HCT116 (cell line): ENCODE data around the gene TRIM9. TPM values are rescaled to one million over a fixed set of nuclear protein-coding genes. Genes with fewer than 3 reads are reported as not detected.

Experiments
- ATAC-seq: fragments of 200-7000 bp; cut with Tn5 transposase; 2 replicates; pipeline ENCODE4 v1.9.1; 2020; ENCODE audit warnings: mild to moderate bottlenecking, moderate library complexity
- BruUV-seq: library from RNA; stranded (reverse); fragments of 400-500 nt; replicated peaks from 2 replicates; lab custom pipeline; 2021; lab: Mats Ljungman, UMichigan
- CTCF ChIA-PET: fragments of 300-600 bp; sonication (Branson Sonifier 250); formaldehyde crosslinking; loops from one replicate; lab custom pipeline; 2021; ENCODE audit warnings: antibody characterized with exemption; lab: Charles Lee
- POLR2A ChIA-PET: fragments of 300-600, 350-600 bp; sonication (Branson Sonifier 250); formaldehyde crosslinking; loops from one replicate; lab custom pipeline; 2021; ENCODE audit warnings: antibody characterized with exemption; lab: Charles Lee
- RAD21 ChIA-PET, 2 experiments: fragments of 300-600 bp; sonication (Branson Sonifier 250); formaldehyde crosslinking; loops; one replicate each; lab custom pipeline; 2023; ENCODE audit warnings: low total read pairs in 2 of 2; ENCODE audit not compliant: uncharacterized antibody in 2 of 2, unreplicated experiment in 2 of 2, low non-redundant PET in 1 of 2; lab: Charles Lee
- DNase-seq: peaks from one replicate; pipeline ENCODE4 v3.0.0-alpha.2; 2010; ENCODE audit warnings: low read depth, low spot score
- H2AFZ ChIP-seq: fragments of 200-600 bp; shearing (Covaris generic), sonication (generic); 2 replicates; pipeline ENCODE4 v1.6.1; 2017; ENCODE audit warnings: low read depth, mixed run types, mixed read lengths, antibody characterized with exemption, low read length; ENCODE audit not compliant: poor library complexity, severe bottlenecking
- H3K27ac ChIP-seq: 2 replicates; pipeline ENCODE4 v1.5.1; 2012; ENCODE audit warnings: low read depth, low read length
- H3K27me3 ChIP-seq: fragments of 200-600 bp; sonication (generic); 2 replicates; pipeline ENCODE4 v1.6.1; 2016; ENCODE audit warnings: mixed run types, low read length, mixed read lengths; ENCODE audit not compliant: insufficient read depth
- H3K36me3 ChIP-seq, 2 experiments: fragments of 200-500 bp in 1 of 2; fragments of 200-600 bp in 1 of 2; sonication (Bioruptor generic) in 1 of 2; sonication (generic) in 1 of 2; 2 replicates each; pipeline versions ENCODE4 v1.5.1 to v1.6.1; 2014 to 2016; ENCODE audit warnings: low read length in 2 of 2, inconsistent platforms in 1 of 2, mixed read lengths in 1 of 2, mixed run types in 1 of 2; ENCODE audit not compliant: insufficient read depth in 2 of 2, control insufficient read depth in 1 of 2
- H3K4me1 ChIP-seq, 2 experiments: fragments of 200-600 bp in 1 of 2; sonication (generic) in 1 of 2; 2 replicates each; pipeline versions ENCODE4 v1.5.1 to v1.6.1; 2012 to 2017; ENCODE audit warnings: low read length in 2 of 2, inconsistent platforms in 1 of 2, mild to moderate bottlenecking in 1 of 2, mixed read lengths in 1 of 2, mixed run types in 1 of 2, moderate library complexity in 1 of 2; ENCODE audit not compliant: insufficient read depth in 2 of 2, control insufficient read depth in 1 of 2
- H3K4me2 ChIP-seq: fragments of 200-600 bp; sonication (generic); 2 replicates; pipeline ENCODE4 v1.6.1; 2017; ENCODE audit warnings: mixed run types, low read length, mixed read lengths
- H3K4me3 ChIP-seq, 2 experiments: fragments of 200-600 bp in 1 of 2; sonication (generic) in 1 of 2; replicated peaks in 1 of 2; 2 replicates each; pipeline ENCODE4 v1.5.1; 2011 to 2016; ENCODE audit warnings: low read length in 2 of 2, control low read depth in 1 of 2, low read depth in 1 of 2, mild to moderate bottlenecking in 1 of 2, mixed read lengths in 1 of 2, mixed run types in 1 of 2
- H3K79me2 ChIP-seq: fragments of 200-600 bp; sonication (generic); 2 replicates; pipeline ENCODE4 v1.6.1; 2017; ENCODE audit warnings: mild to moderate bottlenecking, mixed run types, low read length, moderate library complexity, mixed read lengths; ENCODE audit not compliant: insufficient read depth
- H3K9ac ChIP-seq: fragments of 200-600 bp; sonication (generic); 2 replicates; pipeline ENCODE4 v1.6.1; 2016; ENCODE audit warnings: low read length, mixed read lengths
- H3K9me2 ChIP-seq: fragments of 200-600 bp; sonication (generic), shearing (Covaris generic); 2 replicates; pipeline ENCODE4 v1.6.1; 2017; ENCODE audit warnings: mixed run types, mild to moderate bottlenecking, moderate library complexity; ENCODE audit not compliant: insufficient read depth
- H3K9me3 ChIP-seq, 2 experiments: fragments of 200-500 bp in 1 of 2; fragments of 200-600 bp in 1 of 2; sonication (Bioruptor generic) in 1 of 2; sonication (generic) in 1 of 2; 2 replicates each; pipeline ENCODE4 v1.6.1; 2014 to 2017; ENCODE audit warnings: low read length in 2 of 2, mixed read lengths in 2 of 2, inconsistent platforms in 1 of 2, low read depth in 1 of 2, mild to moderate bottlenecking in 1 of 2, mixed run types in 1 of 2, moderate library complexity in 1 of 2; ENCODE audit not compliant: control insufficient read depth in 1 of 2, insufficient read depth in 1 of 2
- H4K20me1 ChIP-seq: fragments of 200-600 bp; sonication (generic), shearing (Covaris generic); 2 replicates; pipeline ENCODE4 v1.6.1; 2017; ENCODE audit warnings: mixed run types, mild to moderate bottlenecking, moderate library complexity; ENCODE audit not compliant: insufficient read depth
- CBX3 ChIP-seq: IDR thresholded peaks from 2 replicates; pipeline ENCODE4 v1.6.1; 2012; ENCODE audit warnings: low read depth
- FOSL1 ChIP-seq: IDR thresholded peaks from 2 replicates; pipeline ENCODE4 v1.6.1; 2012; ENCODE audit warnings: low read depth
- POLR2AphosphoS5 ChIP-seq: IDR thresholded peaks from 2 replicates; pipeline ENCODE4 v1.6.1; 2011; ENCODE audit warnings: mild to moderate bottlenecking, low read depth, low read length, moderate library complexity
- SP1 ChIP-seq: IDR thresholded peaks from 2 replicates; pipeline ENCODE4 v1.6.1; 2012; ENCODE audit warnings: low read depth
- TCF7L2 ChIP-seq: IDR thresholded peaks from 2 replicates; pipeline ENCODE4 v1.7.0; 2011; ENCODE audit warnings: borderline replicate concordance, inconsistent platforms; ENCODE audit not compliant: insufficient read depth, insufficient read length; ENCODE audit errors: extremely low read depth
- YY1 ChIP-seq: IDR thresholded peaks from 2 replicates; pipeline ENCODE4 v1.6.1; 2011; ENCODE audit warnings: low read length, low read depth, moderate library complexity, mild to moderate bottlenecking; ENCODE audit not compliant: insufficient replicate concordance; ENCODE audit errors: extremely low read depth
- intact Hi-C: fragments of 100-400 bp; cut with micrococcal nuclease; formaldehyde crosslinking; loops from 2 replicates; pipeline ENCODE4 v1.10.0; 2022
- total RNA-seq: library from RNA; stranded (reverse); gene quantifications from one replicate; pipeline ENCODE4 v1.2.1, GENCODE V29; 2021; ENCODE audit not compliant: unreplicated experiment
- TF ChIP-seq, protein P1 (sequence below), 3 experiments: fragments of 200-600 bp in 1 of 3; sonication (generic) in 1 of 3; IDR thresholded peaks in 2 of 3; conservative IDR thresholded peaks in 1 of 3; 2 replicates each; pipeline ENCODE4 v1.5.1; 2012 to 2017; ENCODE audit warnings: low read depth in 2 of 3, low read length in 2 of 3, antibody characterized with exemption in 1 of 3, borderline replicate concordance in 1 of 3, control low read depth in 1 of 3, mild to moderate bottlenecking in 1 of 3, mixed read lengths in 1 of 3, mixed run types in 1 of 3, moderate library complexity in 1 of 3; ENCODE audit not compliant: insufficient read depth in 1 of 3

TRIM9 gene
- total RNA-seq, 1 experiment from 2014 or later, result 4.6 TPM

- no peaks in the 10 kb centered on the region for H3K4me1 ChIP-seq
- H3K27me3 ChIP-seq, result no peaks in the 10 kb centered on the region
- no peak overlapping the region for H2AFZ ChIP-seq
- H3K36me3 ChIP-seq, result no peaks in the 10 kb centered on the region
- no peak for TF ChIP-seq SP1
- no peaks in the 10 kb centered on the region for H3K79me2 ChIP-seq
- DNase-seq (no peak), ATAC-seq (no peak)
- ChIA-PET RAD21 (no interaction called here), CTCF (no interaction called here), POLR2A (no interaction called here)
- no peak overlapping the region for H3K4me3 ChIP-seq
- no peak overlapping the region for H3K27ac ChIP-seq
- no peak overlapping the region for H3K9ac ChIP-seq
- no peak overlapping the region for H3K4me2 ChIP-seq
- H4K20me1 ChIP-seq, result no peaks in the 10 kb centered on the region
- H3K9me2 ChIP-seq, result no peaks in the 10 kb centered on the region
- H3K9me3 ChIP-seq, result no peaks in the 10 kb centered on the region
- no TSS peak for BruUV-seq
- intact Hi-C loops, result loop anchor here (5.0 kb wide), 1 partner anchor 941 kb away; no protein-coding TSS in a partner anchor
Observed at GRCh38 chr14:51056421-51056820, 38.5 kb downstream of the TRIM9 start.

DNA sequence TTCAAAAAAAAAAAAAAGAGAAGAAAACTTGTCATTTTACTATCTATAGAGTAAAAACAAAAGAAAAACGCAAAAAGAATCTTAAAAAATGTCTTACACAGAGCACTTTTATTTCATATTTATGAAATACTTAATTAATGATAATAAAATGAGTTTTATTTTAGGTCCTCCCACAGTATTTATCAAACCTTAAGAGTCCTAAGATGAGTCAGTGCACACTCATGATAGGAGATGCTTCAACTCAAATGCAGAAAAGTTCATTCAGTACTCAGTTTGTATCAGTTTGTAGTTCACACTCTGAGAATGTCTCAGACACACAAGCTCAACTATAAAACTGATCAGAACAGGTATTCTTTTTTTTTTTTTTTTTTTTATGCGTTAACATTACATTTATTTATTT, 41.7 kb downstream of the TRIM9 start:
- ChIA-PET CTCF (no interaction called here), POLR2A (no interaction called here), RAD21 (no interaction called here)
- Histone ChIP-seq H3K9ac (no peak overlapping the region), H3K4me1 (no peaks in the 10 kb centered on the region), H3K36me3 (no peaks in the 10 kb centered on the region), H3K9me3 (no peaks in the 10 kb centered on the region), H3K79me2 (no peaks in the 10 kb centered on the region), H2AFZ (no peak overlapping the region), H3K27ac (no peak overlapping the region), H3K4me3 (no peak overlapping the region), H3K4me2 (no peak overlapping the region), H4K20me1 (no peaks in the 10 kb centered on the region), H3K27me3 (no peaks in the 10 kb centered on the region), H3K9me2 (no peaks in the 10 kb centered on the region)
- no peak for TF ChIP-seq FOSL1
- no peak for TF ChIP-seq YY1
- no peak for TF ChIP-seq POLR2AphosphoS5
- TF ChIP-seq TCF7L2, result no peak
- no peak for TF ChIP-seq CBX3
- TF ChIP-seq, protein P1, sequence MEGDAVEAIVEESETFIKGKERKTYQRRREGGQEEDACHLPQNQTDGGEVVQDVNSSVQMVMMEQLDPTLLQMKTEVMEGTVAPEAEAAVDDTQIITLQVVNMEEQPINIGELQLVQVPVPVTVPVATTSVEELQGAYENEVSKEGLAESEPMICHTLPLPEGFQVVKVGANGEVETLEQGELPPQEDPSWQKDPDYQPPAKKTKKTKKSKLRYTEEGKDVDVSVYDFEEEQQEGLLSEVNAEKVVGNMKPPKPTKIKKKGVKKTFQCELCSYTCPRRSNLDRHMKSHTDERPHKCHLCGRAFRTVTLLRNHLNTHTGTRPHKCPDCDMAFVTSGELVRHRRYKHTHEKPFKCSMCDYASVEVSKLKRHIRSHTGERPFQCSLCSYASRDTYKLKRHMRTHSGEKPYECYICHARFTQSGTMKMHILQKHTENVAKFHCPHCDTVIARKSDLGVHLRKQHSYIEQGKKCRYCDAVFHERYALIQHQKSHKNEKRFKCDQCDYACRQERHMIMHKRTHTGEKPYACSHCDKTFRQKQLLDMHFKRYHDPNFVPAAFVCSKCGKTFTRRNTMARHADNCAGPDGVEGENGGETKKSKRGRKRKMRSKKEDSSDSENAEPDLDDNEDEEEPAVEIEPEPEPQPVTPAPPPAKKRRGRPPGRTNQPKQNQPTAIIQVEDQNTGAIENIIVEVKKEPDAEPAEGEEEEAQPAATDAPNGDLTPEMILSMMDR (IDR thresholded peaks at IDR 0.05 in 2 of 3, conservative IDR thresholded peaks at IDR 0.05 in 1 of 3; ENCODE audit: borderline replicate concordance in 1 of 3, insufficient read depth in 1 of 3, low read depth in 2 of 3, low read length in 2 of 3), result no peak
- DNase-seq, result no peak
- no peak for ATAC-seq
- no TSS peak for BruUV-seq
- intact Hi-C loops, result no loop called here
